Activated naive CD8-positive, alpha-beta T cell treated with anti-CD3 and anti-CD28 coated beads for 36 hours (primary cell): Measurements from ENCODE around the gene RABL6. TPM values are rescaled to one million over a fixed set of nuclear protein-coding genes. Genes with fewer than 3 reads are reported as not detected.

Experiments
- DNase-seq: peaks from one replicate; pipeline ENCODE4 v3.0.0; 2021
- H3K27ac Mint-ChIP-seq: one replicate; pipeline ENCODE4 v1.8.0; 2022; ENCODE audit warnings: mild to moderate bottlenecking, moderate library complexity, mixed read lengths
- H3K27me3 Mint-ChIP-seq: one replicate; pipeline ENCODE4 v1.8.0; 2022; ENCODE audit warnings: mild to moderate bottlenecking, mixed read lengths
- H3K36me3 Mint-ChIP-seq: one replicate; pipeline ENCODE4 v1.8.0; 2021; ENCODE audit warnings: mild to moderate bottlenecking, mixed read lengths
- H3K4me1 Mint-ChIP-seq: one replicate; pipeline ENCODE4 v1.8.0; 2021; ENCODE audit warnings: mixed read lengths
- H3K4me3 Mint-ChIP-seq: one replicate; pipeline ENCODE4 v1.8.0; 2022; ENCODE audit warnings: mild to moderate bottlenecking, moderate library complexity, mixed read lengths
- H3K9me3 Mint-ChIP-seq: one replicate; pipeline ENCODE4 v1.8.0; 2022; ENCODE audit warnings: mixed read lengths
- total RNA-seq, 2 experiments: library from RNA; stranded (reverse); gene quantifications; one replicate each; pipeline ENCODE4 v1.2.3, GENCODE V29; 2021

The RABL6 gene
- total RNA-seq, 2 experiments from 2014 or later, result 87.0 to 88.3 TPM

DNA sequence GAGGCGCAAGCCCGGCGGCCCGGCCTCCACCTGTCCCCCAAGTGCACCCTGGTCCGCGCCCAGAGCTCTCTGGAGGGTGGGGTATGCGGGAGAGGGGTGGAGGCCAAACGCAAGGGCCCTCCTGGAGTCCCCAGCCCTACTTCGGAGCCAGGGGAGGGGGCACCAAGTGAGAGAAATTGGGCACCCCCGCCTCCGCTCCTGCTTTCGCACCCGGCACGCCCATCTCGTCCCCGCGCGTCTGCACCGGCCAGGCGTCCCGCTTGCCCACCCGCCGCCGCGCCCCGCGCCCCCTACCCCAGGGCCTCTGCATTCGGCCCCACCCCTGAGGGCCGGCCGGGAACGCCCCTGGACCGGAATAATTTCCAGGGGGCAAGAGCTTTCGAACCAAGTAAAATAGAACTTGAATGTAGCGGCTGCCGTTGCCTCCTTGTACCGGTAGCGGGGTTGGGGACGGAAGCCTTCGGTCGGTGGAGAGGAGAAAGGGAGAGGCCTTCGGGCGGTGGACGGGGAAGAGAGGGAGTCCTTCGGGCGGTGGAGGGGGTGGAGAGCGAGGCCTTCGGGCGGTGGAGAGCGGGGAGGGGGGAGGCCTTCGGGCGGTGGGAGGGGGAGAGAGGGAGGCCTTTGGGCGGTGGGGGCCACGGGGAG is 40.8 kb downstream of the RABL6 start:
- Mint-ChIP-seq H3K27me3 (peaks cover 31% of the 10 kb centered on the region), H3K4me3 (peak overlapping the region; percentile 94), H3K4me1 (peaks cover 11% of the 10 kb centered on the region), H3K36me3 (peaks cover 7% of the 10 kb centered on the region), H3K27ac (peak overlapping the region; percentile 93), H3K9me3 (no peaks in the 10 kb centered on the region)
- DNase-seq, result peak; percentile 58

DNA sequence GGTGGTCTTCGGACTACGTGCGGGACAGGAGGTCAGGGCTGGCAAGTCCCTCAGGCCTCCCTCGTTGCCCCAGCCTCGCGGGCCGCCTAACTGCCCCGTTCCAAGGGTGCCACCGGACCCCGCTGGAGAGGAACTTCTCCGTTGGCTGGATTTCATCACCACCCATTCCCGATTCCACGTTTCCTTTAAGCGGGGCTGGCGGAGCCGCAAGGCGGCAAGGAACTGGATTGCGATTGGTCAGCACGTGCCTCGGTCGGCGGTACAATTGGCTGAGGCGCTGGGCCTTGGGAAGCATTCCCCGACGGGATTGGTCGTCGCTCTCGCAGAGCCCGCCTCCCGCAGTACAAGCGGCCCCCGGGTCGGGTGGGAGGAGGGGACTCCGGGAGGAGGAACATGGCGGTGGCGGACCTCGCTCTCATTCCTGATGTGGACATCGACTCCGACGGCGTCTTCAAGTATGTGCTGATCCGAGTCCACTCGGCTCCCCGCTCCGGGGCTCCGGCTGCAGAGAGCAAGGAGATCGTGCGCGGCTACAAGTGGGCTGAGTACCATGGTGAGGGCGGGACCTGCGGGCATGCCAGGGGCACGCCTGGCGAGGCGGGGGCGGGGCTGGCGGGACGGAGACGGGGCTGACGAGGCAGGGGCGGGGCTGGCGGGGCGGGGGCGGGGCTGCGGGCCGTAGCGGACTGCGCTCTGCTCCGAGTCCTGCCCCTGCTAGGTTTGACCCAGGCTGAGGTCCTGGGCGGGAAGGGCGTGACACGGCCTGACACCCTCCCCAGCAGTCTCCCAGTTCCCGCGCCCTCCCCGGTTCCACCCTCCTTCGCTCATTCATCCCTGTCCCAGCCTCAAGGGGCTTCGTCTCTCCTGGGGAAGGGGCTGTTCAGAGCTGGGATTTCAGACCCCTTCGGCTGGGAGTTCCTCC is 41.6 kb downstream of the RABL6 start, which contains the start of gene PHPT1:
PHPT1 (plus strand) TSS at position 372 of the 922 bp plus-strand sequence; CDS start at position 394, 22 bp downstream.
- Mint-ChIP-seq H3K4me3 (peak within 1 kb of the TSS; percentile 94), H3K9me3 (no peaks in the 10 kb centered on the region), H3K27me3 (peaks cover 31% of the 10 kb centered on the region), H3K4me1 (peaks cover 9% of the 10 kb centered on the region), H3K27ac (peak within 1 kb of the TSS; percentile 93), H3K36me3 (peaks cover 7% of the 10 kb centered on the region)
- DNase-seq, result peak; percentile 98

DNA sequence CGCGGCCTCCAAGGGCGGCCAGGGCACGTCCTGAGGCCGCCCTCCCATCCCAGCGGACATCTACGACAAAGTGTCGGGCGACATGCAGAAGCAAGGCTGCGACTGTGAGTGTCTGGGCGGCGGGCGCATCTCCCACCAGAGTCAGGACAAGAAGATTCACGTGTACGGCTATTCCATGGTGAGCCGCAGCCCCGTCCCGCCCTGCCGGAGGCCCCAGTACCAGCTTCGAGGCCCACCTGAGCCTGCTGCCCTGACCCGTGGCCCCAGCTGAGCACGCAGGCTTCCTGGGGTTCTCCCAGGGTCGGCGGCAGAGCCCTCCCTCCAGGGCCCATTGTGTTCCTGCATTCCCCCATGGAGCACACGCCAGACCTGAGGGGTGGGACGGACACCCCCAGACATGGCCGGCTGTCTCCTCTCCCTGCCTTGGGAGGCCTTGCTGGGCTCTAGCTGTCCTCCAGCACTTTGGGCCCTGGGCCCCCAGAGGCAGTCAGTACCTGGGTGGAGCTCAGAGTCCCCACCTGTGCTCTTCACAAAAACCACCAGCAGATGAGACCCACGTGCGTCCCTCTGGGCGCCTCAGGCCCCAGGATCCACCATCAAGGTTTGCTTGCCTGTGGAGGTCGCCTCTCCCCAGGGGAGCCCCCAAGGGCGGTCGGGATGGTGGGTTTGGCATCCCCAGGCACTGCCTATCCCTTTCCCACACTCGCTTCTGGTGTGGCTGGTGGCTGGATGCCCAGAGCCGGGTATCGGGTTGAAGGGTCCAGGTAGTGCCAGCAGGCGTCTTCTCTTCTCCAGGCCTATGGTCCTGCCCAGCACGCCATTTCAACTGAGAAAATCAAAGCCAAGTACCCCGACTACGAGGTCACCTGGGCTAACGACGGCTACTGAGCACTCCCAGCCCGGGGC is 42.5 kb downstream of the RABL6 start:
- peaks cover 7% of the 10 kb centered on the region for H3K36me3 Mint-ChIP-seq
- H3K4me1 Mint-ChIP-seq, result peaks cover 9% of the 10 kb centered on the region
- peak overlapping the region; percentile 94 for H3K4me3 Mint-ChIP-seq
- H3K9me3 Mint-ChIP-seq, result no peaks in the 10 kb centered on the region
- no peak for DNase-seq
- H3K27me3 Mint-ChIP-seq, result peaks cover 29% of the 10 kb centered on the region
- peak overlapping the region; percentile 66 for H3K27ac Mint-ChIP-seq

- Mint-ChIP-seq H3K9me3 (no peaks in the 10 kb centered on the region), H3K27me3 (peaks cover 21% of the 10 kb centered on the region), H3K4me3 (no peak overlapping the region), H3K27ac (no peak overlapping the region), H3K36me3 (peaks cover 7% of the 10 kb centered on the region), H3K4me1 (peaks cover 9% of the 10 kb centered on the region)
- DNase-seq, result no peak
Observed at GRCh38 chr9:136850866-136851775, 43.4 kb downstream of the RABL6 start.

GRCh38 chr9:136851941-136852663 is 44.4 kb downstream of the RABL6 start, which contains the start of gene MAMDC4:
Gene MAMDC4, plus strand, starts transcription at chr9:136852346. Its CDS starts 71 bp downstream, at chr9:136852417.
- Mint-ChIP-seq H3K36me3 (peaks cover 7% of the 10 kb centered on the region), H3K4me3 (no peak within 1 kb of the TSS)

GRCh38 chr9:136852664-136853595 is 45.2 kb downstream of the RABL6 start:
- H3K4me1 Mint-ChIP-seq, result peaks cover 6% of the 10 kb centered on the region
- DNase-seq, result no peak
- H3K27me3 Mint-ChIP-seq, result peaks cover 6% of the 10 kb centered on the region

More at GRCh38 chr9:136851941-136852663, 44.4 kb downstream of the RABL6 start, which contains the start of gene MAMDC4:
- Mint-ChIP-seq H3K9me3 (no peaks in the 10 kb centered on the region), H3K27me3 (peaks cover 14% of the 10 kb centered on the region), H3K27ac (no peak within 1 kb of the TSS), H3K4me1 (peaks cover 9% of the 10 kb centered on the region)
- no peak for DNase-seq

DNA sequence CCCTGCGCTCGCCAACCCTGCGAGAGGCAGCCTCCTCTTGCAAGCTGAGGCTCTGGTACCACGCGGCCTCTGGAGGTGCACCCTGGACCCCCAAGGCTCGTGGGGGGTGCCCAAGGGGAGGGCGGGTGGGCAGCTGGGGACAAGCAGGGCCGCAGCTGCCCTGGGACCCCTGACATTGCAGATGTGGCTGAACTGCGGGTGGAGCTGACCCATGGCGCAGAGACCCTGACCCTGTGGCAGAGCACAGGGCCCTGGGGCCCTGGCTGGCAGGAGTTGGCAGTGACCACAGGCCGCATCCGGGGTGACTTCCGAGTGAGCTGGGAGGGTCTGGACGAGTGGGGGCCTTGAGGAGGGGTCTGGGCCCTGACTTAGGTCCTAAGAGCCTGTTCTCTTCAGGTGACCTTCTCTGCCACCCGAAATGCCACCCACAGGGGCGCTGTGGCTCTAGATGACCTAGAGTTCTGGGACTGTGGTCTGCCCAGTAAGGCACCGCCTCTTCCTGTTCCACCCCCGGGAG is 45.9 kb downstream of the RABL6 start:
- Mint-ChIP-seq H3K36me3 (peaks cover 7% of the 10 kb centered on the region), H3K4me3 (no peak overlapping the region), H3K27me3 (peaks cover 4% of the 10 kb centered on the region), H3K27ac (no peak overlapping the region), H3K4me1 (peaks cover 5% of the 10 kb centered on the region), H3K9me3 (no peaks in the 10 kb centered on the region)
- DNase-seq, result no peak

More at GRCh38 chr9:136852664-136853595, 45.2 kb downstream of the RABL6 start:
- Mint-ChIP-seq H3K9me3 (no peaks in the 10 kb centered on the region), H3K36me3 (peaks cover 7% of the 10 kb centered on the region), H3K4me3 (no peak overlapping the region), H3K27ac (no peak overlapping the region)

- DNase-seq, result no peak
- no peaks in the 10 kb centered on the region for H3K9me3 Mint-ChIP-seq
- peaks cover under 1% of the 10 kb centered on the region for H3K27me3 Mint-ChIP-seq
- peaks cover 5% of the 10 kb centered on the region for H3K4me1 Mint-ChIP-seq
- H3K27ac Mint-ChIP-seq, result no peak overlapping the region
- H3K36me3 Mint-ChIP-seq, result peaks cover 7% of the 10 kb centered on the region
- no peak overlapping the region for H3K4me3 Mint-ChIP-seq
Observed at GRCh38 chr9:136854113-136854841, 46.5 kb downstream of the RABL6 start.

DNA sequence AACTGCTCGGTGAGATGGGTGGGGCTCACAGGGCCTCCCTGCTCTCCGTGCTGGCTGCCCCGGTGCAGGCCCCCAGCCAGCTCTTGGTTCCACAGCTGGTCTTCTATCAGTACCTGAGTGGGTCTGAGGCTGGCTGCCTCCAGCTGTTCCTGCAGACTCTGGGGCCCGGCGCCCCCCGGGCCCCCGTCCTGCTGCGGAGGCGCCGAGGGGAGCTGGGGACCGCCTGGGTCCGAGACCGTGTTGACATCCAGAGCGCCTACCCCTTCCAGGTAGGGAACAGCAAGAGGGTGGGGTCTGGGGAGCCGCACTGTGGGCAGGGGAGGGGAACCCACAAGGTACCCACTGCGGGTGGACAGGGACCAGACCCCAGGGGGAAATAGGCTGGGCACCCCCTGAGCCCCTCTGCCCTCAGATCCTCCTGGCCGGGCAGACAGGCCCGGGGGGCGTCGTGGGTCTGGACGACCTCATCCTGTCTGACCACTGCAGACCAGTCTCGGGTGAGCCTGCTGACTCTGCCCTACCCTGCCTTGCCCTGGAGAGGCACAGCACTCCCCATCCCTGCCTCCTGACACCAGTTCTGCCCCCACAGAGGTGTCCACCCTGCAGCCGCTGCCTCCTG is 47.2 kb downstream of the RABL6 start:
- no peaks in the 10 kb centered on the region for H3K9me3 Mint-ChIP-seq
- DNase-seq, result no peak
- H3K27ac Mint-ChIP-seq, result no peak overlapping the region
- no peak overlapping the region for H3K4me3 Mint-ChIP-seq
- peaks cover 7% of the 10 kb centered on the region for H3K36me3 Mint-ChIP-seq
- H3K27me3 Mint-ChIP-seq, result no peaks in the 10 kb centered on the region
- peaks cover 2% of the 10 kb centered on the region for H3K4me1 Mint-ChIP-seq

DNA sequence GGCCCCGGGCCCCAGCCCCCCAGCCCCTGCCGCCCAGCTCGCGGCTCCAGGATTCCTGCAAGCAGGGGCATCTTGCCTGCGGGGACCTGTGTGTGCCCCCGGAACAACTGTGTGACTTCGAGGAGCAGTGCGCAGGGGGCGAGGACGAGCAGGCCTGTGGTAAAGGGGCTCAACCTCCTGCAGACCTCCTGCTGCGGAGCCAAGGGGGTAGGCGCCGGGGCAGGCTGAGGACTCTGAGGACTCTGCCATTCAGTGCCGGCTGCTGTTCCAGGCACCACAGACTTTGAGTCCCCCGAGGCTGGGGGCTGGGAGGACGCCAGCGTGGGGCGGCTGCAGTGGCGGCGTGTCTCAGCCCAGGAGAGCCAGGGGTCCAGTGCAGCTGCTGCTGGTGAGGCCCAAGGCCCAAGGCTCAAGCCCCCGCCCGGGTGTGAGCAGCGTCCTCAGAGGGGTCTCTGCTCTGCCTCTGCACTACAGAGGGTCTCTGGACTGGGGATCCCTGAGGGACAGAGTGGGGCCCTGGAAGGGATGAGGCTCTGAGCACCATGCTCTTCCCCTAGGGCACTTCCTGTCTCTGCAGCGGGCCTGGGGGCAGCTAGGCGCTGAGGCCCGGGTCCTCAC is 47.8 kb downstream of the RABL6 start:
- Mint-ChIP-seq H3K9me3 (no peaks in the 10 kb centered on the region), H3K36me3 (peaks cover 2% of the 10 kb centered on the region), H3K4me3 (no peak overlapping the region), H3K27ac (no peak overlapping the region), H3K27me3 (no peaks in the 10 kb centered on the region), H3K4me1 (no peaks in the 10 kb centered on the region)
- DNase-seq, result no peak

GRCh38 chr9:136856079-136856476 is 48.3 kb downstream of the RABL6 start:
- no peak overlapping the region for H3K27ac Mint-ChIP-seq
- H3K9me3 Mint-ChIP-seq, result no peaks in the 10 kb centered on the region
- no peaks in the 10 kb centered on the region for H3K36me3 Mint-ChIP-seq
- no peaks in the 10 kb centered on the region for H3K4me1 Mint-ChIP-seq
- H3K4me3 Mint-ChIP-seq, result no peak overlapping the region
- DNase-seq, result no peak
- no peaks in the 10 kb centered on the region for H3K27me3 Mint-ChIP-seq
